ENCODE measurements around the gene NFYA. TPM values are rescaled to one million over a fixed set of nuclear protein-coding genes. Genes with fewer than 3 reads are reported as not detected.

The NFYA gene
- total RNA-seq, 1 donor from 2014 or later: 47.9 TPM

DNA sequence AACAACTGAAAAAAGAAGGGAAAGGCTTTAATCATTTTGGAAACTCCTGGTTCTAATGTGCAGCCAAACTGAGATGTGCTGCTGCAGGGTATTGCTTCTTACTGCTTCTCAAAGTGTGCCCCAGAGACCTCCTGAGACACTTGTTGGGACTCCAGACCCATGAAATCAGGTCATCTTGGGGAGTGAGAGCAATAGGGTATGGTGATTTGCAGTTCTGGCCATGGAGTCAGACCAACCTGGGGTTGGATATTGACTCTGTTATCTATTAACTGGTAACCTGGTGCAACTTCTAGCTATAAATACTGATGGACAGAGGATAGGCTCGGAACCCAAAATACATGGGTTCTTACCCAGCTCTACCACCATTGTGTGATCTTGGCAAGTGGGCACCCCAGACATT, 26.7 kb upstream of the NFYA start:
- no peak overlapping the region for H3K4me2 ChIP-seq
- no peak overlapping the region for H2AFZ ChIP-seq (replicated peaks)
- Mint-ChIP-seq H3K4me1 (peaks cover 8% of the 10 kb centered on the region), H3K4me3 (no peak overlapping the region), H3K9me3 (no peaks in the 10 kb centered on the region), H3K27ac (no peak overlapping the region), H3K36me3 (no peaks in the 10 kb centered on the region), H3K27me3 (ENCODE audit: insufficient read depth, low read depth) (peaks cover 5% of the 10 kb centered on the region)
- H3K79me2 ChIP-seq (ENCODE audit: low read depth): no peaks in the 10 kb centered on the region
- H3K4me1 ChIP-seq: peaks cover 7% of the 10 kb centered on the region
- H3K9ac ChIP-seq: no peak overlapping the region
- no peak for DNase-seq (ENCODE audit: low spot score)
- TF ChIP-seq EZH2 (IDR thresholded peaks at IDR 0.05) (no peak), EZH2phosphoT487 (IDR thresholded peaks at IDR 0.05) (no peak)
- TF ChIP-seq, protein P1, sequence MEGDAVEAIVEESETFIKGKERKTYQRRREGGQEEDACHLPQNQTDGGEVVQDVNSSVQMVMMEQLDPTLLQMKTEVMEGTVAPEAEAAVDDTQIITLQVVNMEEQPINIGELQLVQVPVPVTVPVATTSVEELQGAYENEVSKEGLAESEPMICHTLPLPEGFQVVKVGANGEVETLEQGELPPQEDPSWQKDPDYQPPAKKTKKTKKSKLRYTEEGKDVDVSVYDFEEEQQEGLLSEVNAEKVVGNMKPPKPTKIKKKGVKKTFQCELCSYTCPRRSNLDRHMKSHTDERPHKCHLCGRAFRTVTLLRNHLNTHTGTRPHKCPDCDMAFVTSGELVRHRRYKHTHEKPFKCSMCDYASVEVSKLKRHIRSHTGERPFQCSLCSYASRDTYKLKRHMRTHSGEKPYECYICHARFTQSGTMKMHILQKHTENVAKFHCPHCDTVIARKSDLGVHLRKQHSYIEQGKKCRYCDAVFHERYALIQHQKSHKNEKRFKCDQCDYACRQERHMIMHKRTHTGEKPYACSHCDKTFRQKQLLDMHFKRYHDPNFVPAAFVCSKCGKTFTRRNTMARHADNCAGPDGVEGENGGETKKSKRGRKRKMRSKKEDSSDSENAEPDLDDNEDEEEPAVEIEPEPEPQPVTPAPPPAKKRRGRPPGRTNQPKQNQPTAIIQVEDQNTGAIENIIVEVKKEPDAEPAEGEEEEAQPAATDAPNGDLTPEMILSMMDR (IDR thresholded peaks at IDR 0.05): no peak
- H3K36me3 ChIP-seq: no peaks in the 10 kb centered on the region
- H3F3A ChIP-seq (ENCODE audit: low read depth): no peaks in the 10 kb centered on the region
- no peaks in the 10 kb centered on the region for H4K20me1 ChIP-seq (ENCODE audit: low read depth)
- H3K9me3 ChIP-seq (ENCODE audit: low read depth): no peaks in the 10 kb centered on the region
- no peak overlapping the region for H3K4me3 ChIP-seq
- no peak overlapping the region for H3K27ac ChIP-seq
- H3K27me3 ChIP-seq: no peaks in the 10 kb centered on the region

DNA sequence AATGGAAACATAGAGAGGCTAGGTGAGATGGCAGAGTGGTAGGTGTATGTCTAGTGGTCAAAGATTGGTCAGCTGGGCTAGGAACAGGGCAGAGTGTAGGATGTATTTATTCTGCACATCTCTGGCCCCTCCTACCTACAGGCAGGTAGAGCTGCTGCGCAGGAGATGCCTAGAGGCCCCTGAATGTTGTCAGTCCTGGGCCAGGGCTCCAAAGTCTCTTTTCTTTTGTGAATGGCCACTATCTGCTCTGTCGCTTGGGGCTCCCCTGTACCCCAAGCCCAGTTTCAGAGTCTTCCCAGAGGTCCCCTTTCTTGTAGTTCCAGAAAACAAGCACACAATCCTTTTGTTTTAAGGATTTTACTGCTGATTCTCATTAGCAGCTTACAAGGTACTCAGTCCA, 25.5 kb upstream of the NFYA start:
- H3K36me3 ChIP-seq: no peaks in the 10 kb centered on the region
- Mint-ChIP-seq H3K36me3 (no peaks in the 10 kb centered on the region), H3K4me1 (peaks cover 8% of the 10 kb centered on the region), H3K9me3 (no peaks in the 10 kb centered on the region), H3K27ac (no peak overlapping the region), H3K27me3 (ENCODE audit: insufficient read depth, low read depth) (peaks cover 2% of the 10 kb centered on the region), H3K4me3 (no peak overlapping the region)
- peaks cover 7% of the 10 kb centered on the region for H3K4me1 ChIP-seq
- H3K4me2 ChIP-seq: no peak overlapping the region
- no peaks in the 10 kb centered on the region for H3F3A ChIP-seq (ENCODE audit: low read depth)
- DNase-seq (ENCODE audit: low spot score): no peak
- no peaks in the 10 kb centered on the region for H3K9me3 ChIP-seq (ENCODE audit: low read depth)
- no peaks in the 10 kb centered on the region for H3K79me2 ChIP-seq (ENCODE audit: low read depth)
- no peak overlapping the region for H3K9ac ChIP-seq
- H3K4me3 ChIP-seq: no peak overlapping the region
- H2AFZ ChIP-seq (replicated peaks): no peak overlapping the region
- H3K27me3 ChIP-seq: no peaks in the 10 kb centered on the region
- no peak overlapping the region for H3K27ac ChIP-seq
- H4K20me1 ChIP-seq (ENCODE audit: low read depth): no peaks in the 10 kb centered on the region
- TF ChIP-seq, protein P1 (IDR thresholded peaks at IDR 0.05): no peak

DNA sequence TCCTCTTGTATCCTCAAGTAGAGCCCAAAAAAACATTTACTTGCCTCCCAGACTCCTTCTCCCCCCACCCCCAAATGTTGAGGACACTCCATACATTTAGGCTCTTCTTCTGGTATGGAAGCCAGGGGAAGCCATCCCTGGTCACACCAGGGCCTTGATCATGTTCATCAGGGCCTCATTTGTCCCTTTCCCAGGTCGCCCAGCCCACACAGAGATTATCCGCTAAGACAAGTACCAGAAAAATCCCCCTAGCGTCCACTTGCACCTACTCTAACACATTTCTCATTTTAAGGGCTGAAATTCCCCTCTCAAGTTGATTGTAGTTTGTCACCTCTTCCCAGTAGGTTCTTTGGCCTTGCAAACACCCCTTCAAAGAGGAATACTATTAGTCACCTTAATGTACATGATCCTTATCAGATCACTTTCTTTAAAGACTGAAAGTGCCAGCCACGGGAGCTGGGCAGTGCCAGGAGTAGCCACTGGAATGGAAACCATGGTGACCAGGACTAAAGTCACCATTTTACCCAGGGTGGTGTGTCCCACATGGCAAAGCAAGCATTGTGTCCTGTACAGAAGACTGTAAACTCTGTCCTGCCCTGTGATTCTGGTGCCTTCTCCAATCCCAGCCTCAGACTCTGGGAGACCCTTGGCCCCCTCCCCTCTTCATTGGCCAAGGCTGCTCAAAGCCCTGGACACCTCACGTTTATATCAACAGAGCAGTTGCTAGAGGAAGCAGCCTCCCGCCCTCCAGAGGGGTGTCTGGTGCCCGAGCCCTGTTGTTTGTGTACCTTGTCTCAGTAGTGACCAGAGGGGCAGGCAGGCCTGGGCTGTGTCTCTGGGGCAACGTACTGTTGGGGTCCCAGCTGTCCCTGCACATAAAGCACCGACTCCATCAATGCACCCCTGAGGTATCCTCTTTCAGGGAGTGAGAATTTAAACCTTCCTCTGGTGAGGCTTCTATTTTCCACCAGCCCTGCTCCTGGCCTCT, 24.7 kb upstream of the NFYA start:
- Histone ChIP-seq H3K4me2 (no peak overlapping the region), H3K36me3 (no peaks in the 10 kb centered on the region), H3K27ac (no peak overlapping the region), H3K4me1 (peaks cover 12% of the 10 kb centered on the region), H3K27me3 (no peaks in the 10 kb centered on the region), H3K4me3 (no peak overlapping the region), H4K20me1 (ENCODE audit: low read depth) (no peaks in the 10 kb centered on the region), H3F3A (ENCODE audit: low read depth) (no peaks in the 10 kb centered on the region), H2AFZ (replicated peaks) (no peak overlapping the region), H3K9me3 (ENCODE audit: low read depth) (no peaks in the 10 kb centered on the region), H3K79me2 (ENCODE audit: low read depth) (no peaks in the 10 kb centered on the region), H3K9ac (no peak overlapping the region)
- no peak for DNase-seq (ENCODE audit: low spot score)
- no peaks in the 10 kb centered on the region for H3K36me3 Mint-ChIP-seq
- no peak overlapping the region for H3K27ac Mint-ChIP-seq
- no peak overlapping the region for H3K4me3 Mint-ChIP-seq
- TF ChIP-seq EZH2phosphoT487 (IDR thresholded peaks at IDR 0.05): no peak
- no peak for TF ChIP-seq EZH2 (IDR thresholded peaks at IDR 0.05)
- TF ChIP-seq, protein P1 (IDR thresholded peaks at IDR 0.05): no peak
- peaks cover 8% of the 10 kb centered on the region for H3K4me1 Mint-ChIP-seq
- no peaks in the 10 kb centered on the region for H3K9me3 Mint-ChIP-seq
- H3K27me3 Mint-ChIP-seq (ENCODE audit: insufficient read depth, low read depth): peaks cover 2% of the 10 kb centered on the region
